ENCODE results near the gene CA10. TPM values are rescaled to one million over a fixed set of nuclear protein-coding genes. Genes with fewer than 3 reads are reported as not detected.
A peak's percentile ranks its signal among the peaks of the same experiment; 100 is the strongest.

CA10 gene
- total RNA-seq, 1 donor: not detected

DNA sequence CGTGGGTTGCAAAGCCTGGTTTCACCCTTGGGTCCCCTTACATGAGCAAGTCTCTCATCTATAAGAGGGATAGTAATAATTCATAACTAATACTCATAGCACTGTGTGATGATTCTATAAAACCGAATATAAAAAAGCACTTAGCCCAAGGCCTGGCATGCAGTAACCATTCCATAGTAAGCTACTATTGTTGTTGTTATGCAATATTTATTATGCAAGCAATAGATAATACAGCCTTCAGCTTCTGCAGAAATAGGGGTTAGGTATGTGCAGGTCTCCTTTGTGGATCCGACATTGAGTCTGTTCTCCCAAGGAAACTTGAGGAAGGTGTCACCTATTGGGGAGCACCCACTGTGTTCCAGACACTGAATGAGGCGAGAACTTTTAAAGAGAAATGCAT, 497.1 kb downstream of the CA10 start:
- DNase-seq (ENCODE audit: low read depth in 2 of 3, low spot score in 2 of 3): no peak

DNA sequence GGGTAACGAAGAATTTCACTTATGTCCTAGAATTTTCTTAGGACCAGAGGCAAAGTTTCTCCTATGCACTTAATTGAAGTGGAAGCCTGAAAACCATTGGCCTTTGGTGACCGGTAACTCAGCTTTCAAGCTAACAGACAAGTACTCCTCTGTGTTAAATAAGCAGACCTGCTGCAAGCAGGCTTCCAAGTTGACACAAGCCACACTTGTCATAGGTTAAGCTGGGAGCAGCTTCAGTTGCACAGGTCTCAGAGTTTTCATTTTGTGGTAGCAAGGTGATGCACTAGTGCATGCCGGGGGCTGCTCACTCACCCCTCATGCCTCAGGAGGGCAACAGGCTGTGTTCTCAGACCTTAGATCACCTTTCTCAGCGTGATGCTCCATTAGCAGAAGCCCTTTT, 498.2 kb downstream of the CA10 start:
- DNase-seq (ENCODE audit: low read depth in 2 of 3, low spot score in 2 of 3): no peak

DNA sequence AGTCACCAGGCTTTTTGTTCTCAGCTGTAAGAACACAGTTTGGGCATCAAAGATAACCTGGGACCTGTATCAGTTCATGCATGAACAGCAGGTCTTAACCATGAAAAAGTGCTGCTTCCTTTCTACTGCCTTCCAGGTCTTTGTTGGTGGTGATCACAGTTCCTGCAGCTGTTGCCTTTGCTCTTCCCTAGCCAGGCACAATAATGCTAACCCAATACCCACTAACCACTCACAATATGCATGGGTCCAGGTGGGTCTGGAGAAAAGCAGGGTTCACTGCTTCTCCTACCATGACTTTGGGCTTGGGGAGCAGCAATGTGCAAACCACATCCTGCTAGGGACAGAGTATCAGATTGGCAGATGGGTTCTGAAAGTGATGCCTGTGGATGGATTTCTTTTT, 501.3 kb downstream of the CA10 start:
- no peak for DNase-seq (ENCODE audit: low read depth in 2 of 3, low spot score in 2 of 3)

DNA sequence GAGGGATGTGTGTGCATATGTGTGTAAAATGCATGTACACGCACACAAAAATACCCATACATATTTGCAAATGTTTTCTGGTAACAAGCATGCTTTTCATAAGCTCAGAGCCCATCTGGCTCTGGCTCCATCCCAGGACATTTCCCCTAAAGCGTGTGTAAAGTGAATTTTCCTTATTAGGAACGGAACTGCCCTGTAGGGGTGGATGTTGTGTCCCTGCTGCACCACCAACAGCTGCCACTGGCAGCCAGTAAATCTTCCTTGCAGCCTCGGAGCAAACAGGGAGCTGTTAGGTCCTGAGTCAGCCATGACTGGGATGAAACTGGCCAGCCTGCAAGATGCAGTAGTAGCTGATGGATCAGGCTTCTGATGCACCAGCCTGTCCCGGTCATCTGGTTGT, 504.6 kb downstream of the CA10 start:
- DNase-seq (ENCODE audit: low read depth in 2 of 3, low spot score in 2 of 3): no peak

DNA sequence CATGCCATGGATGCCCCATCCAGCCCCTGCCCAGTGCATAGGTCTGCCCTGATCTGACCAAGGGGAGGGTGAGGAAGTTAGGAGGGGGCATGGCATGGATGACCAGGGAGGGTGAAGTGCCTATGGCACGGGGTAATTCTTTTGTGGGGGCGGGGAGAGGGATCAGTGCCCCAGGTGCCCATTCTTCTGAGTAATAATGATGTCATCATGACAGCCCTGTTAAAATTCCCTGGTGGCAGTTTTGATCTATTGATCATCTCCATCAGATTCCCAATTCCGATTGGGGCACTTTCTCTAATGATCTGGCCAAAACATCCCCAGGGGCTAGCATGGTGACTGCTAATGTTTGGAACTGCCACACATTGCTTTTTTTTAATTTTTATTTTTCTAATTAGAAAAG, 506.0 kb downstream of the CA10 start:
- no peak for DNase-seq (ENCODE audit: low read depth in 2 of 3, low spot score in 2 of 3)

DNA sequence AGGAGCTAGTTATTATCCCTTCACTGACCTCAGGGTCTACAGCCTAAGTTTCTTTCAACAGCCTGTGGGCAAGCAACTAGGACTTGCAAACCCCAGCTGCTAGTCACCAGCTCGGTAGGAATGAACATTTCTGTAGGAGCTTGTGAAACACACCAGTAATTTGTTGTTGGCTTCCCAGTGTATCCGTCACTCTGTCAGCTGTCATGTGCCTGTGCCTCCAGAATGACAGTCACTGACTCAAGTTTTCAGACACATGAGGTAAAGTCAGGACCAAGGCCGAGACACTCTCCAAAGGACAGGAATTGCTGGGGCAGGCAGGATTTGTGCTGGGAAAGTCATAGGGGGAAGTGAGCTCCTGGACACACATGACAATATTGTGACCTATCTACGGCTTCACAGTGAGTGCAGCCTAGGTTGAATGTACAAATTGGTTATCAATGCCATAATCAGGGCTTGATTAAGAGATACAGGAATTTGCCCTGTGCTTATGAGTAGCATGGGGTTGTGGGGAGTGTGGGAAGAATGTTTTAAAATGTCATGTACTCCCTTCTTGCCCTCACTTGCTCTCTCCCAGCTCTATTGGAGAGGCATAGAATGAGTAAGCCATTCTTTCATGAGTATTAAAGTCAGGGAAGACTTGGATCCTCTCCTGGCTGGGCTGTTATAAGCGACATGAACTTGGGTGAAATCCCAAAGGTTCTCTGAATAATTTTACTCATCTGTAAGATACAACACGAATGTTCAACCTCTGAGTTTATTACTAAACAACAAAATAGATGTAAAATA, 506.8 kb downstream of the CA10 start:
- no peak for DNase-seq (ENCODE audit: low read depth in 2 of 3, low spot score in 2 of 3)

DNA sequence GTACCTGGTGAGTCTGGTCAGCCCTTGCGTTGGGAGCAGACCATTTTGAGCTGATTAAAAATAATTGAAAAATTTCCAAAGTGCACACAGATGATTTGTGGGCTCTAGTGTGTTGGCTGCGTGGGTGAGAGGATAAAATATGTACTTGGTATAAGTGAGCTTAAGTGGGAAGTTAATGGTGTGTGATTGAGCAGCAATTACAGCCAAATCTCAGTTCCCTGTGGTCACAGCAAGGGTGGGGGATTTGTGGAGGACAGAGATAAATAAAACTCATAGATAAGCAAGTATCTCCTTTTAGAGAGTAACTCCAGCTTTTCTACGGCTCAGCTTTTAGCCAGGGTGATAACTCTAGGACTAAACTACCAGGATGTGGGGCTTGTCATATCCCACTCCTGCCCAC, 507.7 kb downstream of the CA10 start:
- no peak for DNase-seq (ENCODE audit: low read depth in 2 of 3, low spot score in 2 of 3)

DNA sequence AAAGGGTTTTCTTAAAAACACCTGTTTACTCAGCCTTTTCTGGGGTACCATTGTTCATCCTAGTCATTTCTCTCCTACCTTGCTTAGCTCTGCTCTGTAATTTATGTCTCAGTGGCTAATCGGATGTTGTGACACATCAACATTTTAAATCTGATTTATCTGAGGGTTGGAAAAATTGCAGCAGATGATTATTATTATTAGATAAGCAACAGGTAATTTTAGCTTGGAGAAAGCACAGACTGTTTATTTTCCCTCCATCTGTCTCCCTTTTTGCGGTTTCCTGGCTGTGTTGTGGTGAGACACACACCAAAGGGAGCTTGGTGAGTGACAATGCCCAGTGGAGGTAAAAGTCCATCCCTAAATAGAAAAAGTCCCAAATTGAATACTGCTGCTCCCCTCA, 508.3 kb downstream of the CA10 start:
- DNase-seq (ENCODE audit: low read depth in 2 of 3, low spot score in 2 of 3): no peak

DNA sequence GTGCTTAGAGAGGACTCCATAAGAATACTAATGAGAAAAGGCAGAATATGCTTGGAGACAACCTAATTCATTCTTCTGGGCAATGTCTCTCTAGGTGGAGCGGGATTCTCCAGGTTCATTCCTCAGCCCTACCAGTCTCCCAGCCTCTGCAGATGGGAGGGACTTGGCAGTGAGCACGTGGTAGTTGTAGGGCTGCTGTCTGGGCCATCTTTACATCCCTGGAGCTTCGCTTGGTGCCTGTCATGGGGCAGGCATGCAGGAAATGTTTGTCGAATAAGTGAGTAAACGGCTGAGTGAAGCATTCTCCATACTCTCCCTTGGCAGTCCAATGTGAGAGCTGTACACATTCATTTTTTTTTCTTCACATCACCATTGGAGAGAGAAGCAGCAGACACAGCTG, 510.7 kb downstream of the CA10 start:
- no peak for DNase-seq (ENCODE audit: low read depth in 2 of 3, low spot score in 2 of 3)

DNA sequence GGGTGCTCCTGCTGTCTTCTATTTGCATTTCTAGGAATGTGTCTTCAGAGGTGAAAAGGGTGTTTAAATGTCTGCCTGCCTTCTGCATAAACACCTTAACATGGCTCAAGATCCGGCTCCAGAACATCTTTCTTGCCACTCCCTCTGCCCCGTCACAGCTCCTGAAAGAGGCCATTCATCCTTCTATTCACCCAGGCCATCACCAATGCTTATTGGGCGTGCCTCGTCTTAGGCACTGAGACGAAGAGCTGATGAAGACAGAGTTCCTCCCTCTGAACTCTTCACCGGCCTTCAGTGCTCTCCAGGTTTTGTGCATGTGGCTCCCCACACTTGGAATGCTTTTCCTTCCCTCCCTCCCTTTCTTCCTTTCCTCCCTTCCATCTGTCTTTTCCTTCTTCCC, 511.4 kb downstream of the CA10 start:
- no peak for DNase-seq (ENCODE audit: low read depth in 2 of 3, low spot score in 2 of 3)

DNA sequence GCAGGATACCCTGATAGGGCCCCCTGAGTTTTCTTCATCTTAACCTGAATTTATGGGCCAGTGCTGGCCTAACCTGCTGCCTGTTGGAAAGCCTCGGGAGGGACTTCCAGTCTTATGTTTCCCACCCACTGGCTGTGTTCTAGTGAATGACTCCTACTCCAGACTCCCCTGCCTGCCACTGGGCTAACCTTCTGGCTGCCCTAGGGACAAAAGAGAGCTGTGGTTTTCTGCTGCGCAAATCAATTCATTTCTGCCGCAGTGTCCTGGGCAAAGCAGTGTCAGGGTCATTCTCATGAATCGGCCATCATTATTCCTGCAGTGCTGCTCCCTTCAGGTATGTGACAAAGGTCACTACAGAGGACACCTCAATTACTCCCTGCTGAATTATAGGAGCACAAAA, 512.0 kb downstream of the CA10 start:
- no peak for DNase-seq (ENCODE audit: low read depth in 2 of 3, low spot score in 2 of 3)

DNA sequence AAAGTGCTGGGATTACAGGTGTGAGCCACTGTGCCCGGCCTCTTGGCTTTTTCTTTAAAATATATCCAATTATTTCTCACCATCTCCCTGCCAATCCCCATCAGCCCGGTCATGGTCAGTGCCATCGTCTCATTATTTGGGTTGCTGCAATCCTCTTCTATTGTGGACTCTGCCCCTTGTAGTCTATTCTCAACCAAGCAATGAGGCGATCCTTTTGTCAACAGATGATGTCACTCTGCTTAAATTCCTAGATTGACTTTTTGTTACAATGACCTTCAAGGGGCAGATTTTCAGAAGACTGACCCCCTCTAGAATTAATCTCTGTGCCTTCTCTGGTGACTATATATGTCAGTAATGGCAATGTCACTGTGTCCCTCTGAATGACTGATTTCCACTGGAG, 513.5 kb downstream of the CA10 start:
- no peak for DNase-seq (ENCODE audit: low read depth in 2 of 3, low spot score in 2 of 3)

DNA sequence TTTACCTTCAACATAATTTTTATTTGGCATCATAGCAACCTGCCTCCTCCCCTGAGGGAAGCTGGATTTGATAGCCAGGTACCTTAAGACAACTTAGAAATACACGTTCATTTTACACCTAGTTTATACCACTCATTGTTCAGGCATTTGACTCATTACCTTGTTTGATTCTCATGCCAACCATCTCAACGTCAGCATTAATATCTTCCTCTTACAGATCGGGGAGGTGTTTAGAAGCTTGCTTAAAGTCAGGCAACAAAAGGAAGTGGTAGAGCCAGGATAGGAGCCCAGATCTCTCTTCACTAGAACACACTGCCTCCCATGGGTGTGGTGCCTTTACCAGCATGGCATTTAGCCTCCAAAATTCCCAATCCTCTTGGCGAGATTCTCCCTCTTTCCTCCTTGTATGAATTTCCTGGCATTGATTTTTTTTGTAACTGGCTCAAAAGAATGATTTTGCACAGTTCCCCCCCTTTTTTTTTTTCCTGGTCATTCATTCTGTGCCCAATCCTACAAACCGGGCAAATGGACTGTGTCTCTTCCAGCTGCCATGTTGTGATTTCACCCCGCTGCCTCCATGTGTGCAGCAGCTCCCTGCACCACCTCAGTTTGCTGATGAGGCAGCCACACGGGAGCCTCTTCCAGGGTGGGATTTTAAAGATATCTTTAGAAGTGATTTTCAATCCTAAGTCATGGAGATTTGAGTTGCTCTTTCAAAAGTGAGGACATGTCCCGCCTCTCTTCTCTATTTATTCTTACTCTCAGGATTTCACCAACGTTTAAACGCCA, 514.6 kb downstream of the CA10 start:
- no peak for DNase-seq (ENCODE audit: low read depth in 2 of 3, low spot score in 2 of 3)

DNA sequence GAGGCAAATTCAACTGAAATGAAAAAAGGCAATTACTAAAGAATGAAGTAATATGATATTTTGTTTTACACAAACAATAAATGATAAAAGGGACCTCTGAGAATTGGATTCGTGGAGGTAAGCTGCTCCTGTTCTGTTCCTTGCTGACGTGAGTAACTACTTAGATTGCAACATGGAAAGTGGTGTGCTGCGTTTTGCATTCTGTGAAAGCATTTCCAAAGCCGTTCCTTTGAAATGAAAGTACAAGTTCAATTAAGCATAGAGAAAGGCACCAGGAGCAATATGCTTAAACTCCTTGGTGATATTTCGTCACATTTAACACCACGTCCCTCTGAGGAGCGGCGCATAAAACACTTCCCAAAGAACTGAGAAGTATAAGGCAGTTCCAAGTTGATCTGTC, 516.5 kb downstream of the CA10 start:
- DNase-seq (ENCODE audit: low read depth in 2 of 3, low spot score in 2 of 3): no peak

DNA sequence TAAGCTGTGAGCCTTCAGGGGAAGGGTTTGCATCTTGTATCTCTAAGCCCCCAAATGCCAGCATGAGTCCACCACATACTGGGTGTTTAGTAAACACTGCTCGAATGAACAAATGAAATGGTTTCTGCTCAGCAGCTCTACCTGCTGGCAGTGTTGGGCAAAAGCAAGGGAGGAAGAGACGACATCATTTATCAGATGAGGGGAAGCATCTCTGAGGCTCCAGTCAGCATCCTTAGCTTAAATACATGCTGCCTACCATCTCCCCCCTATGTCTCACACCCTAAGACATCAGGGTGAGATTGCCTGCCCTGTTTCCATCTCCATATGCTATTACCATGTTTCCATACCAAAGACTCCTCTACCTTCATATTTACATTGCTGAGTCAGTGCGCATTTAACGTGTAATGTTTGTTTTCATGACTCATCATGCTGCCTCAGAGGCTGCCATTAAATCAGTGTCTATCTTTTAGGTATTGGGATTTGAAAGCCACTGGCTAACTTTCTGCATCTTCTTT, 518.3 kb downstream of the CA10 start:
- peak in 2 of 3 donors; percentile 12 to 17 for DNase-seq (ENCODE audit: low read depth in 2 of 3, low spot score in 2 of 3)

DNA sequence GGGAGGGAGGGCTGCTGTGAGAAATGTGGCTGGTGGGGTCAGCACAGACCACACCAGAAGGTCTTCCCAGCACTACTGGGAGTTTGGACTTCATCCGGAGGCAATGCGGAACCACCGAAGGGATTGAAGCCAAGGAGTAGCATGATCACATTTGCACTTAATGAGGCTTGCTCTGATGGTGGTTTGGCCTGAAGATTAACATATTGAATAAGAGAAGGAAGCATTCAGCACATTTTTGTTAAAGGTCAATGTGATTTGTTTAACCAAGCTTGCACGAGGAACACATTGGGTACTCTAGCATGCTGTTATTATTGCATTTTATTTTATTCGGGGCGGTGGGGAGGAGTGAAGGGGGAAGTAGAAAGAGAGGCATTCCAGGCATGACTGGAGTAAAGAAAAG, 519.5 kb downstream of the CA10 start:
- DNase-seq (ENCODE audit: low read depth in 2 of 3, low spot score in 2 of 3): no peak

DNA sequence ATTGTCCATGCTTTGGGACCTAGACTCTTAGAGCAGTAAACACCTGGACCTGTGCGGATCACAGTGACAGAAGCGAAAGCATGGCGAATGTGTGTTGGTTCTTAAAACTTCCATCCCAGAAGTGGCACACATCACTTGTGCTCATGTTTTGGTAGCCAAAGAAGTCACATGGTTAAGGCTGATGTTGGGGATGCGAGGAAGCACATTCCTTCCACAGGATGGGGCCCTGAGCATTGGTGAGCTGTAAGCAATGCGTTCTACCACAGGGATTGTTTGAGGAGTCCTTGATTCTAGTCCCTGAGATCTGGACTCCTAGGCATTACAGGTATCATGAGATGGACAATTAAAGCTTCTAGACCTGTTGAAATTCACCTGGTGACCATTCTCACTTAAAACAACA, 522.2 kb downstream of the CA10 start:
- no peak for DNase-seq (ENCODE audit: low read depth in 2 of 3, low spot score in 2 of 3)

DNA sequence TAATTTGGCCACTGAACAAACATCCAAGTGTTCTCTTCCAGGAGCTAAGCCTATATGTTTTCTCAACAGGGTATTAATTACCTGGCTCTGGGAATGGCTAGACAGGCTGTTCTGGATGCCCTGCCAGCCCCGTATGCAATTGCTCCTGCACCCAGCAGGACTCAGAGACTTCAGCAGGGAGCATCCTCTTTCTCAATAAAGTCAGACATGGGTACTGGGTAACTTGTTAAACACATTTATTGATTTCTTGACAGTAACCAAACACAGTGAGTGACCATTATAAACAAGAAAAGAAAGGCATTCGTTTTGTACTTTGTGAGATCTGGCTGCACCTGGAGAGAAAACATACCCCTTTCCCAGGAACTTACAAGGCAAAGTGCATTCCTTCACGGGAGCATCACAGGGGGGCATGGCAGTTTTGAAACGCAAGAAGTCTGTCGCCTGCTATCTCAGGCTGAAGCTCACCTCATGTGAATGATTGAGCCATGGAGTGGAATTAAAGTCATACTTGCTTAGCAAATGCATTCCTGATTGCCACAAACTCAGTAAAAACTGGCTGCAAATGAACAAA, 528.3 kb downstream of the CA10 start:
- DNase-seq (ENCODE audit: low read depth in 2 of 3, low spot score in 2 of 3): no peak

DNA sequence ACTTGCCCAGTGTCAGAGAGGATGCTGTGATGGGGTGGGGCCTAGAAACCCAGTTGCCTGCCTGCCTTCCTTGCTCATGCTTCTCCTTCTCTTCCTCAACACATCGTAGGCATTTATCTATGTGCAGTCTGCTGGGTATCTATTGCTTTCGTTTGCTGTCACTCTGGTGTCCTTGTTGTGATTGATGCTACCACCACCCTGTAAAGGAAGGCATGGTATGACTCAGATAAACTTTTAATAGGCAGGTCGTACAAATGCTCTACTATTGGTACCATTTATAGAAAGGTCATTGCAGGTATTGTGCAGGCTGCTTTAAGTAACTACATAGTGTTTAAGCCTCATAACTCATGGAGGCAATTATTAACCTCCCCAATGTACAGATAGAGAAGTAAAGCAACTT, 529.3 kb downstream of the CA10 start:
- DNase-seq (ENCODE audit: low read depth in 2 of 3, low spot score in 2 of 3): no peak

DNA sequence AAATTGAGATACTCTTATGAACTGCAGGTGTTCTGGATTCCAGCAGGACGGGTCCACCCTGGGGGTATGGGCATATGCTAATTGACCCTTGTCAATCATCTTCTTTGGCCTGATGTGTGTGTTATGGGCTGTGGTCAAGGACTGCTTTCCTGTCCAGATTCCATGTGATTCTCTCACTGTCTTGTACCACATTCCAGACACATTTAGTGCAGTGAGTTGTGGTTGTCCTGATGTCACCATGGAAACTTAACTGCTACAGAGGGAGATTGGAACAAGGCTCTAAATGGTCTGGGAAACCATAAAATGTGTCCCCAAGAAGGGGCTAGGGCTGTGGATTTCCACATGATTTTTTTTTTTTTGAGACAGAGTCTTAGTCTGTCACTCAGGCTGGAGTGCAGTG, 530.7 kb downstream of the CA10 start:
- DNase-seq (ENCODE audit: low read depth in 2 of 3, low spot score in 2 of 3): no peak

DNA sequence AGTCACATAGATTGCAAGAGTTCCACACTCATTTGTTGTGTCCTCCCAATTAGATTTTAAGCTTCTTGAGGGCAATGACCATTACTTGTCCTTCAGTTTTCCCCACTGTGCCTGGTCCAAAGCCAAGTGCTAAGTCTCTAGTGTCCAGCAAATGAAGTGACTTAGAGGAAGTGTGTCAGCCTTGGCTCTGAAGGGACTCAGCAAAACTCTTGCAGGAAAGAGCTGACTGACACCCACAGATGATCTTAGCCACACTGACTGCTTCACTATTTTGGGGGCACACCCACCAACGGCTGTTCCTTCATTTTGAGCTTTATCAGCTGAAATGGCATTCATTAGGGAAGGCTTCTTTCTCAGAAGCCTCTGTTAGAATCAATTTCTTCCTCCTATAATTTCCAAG, 540.0 kb downstream of the CA10 start:
- no peak for DNase-seq (ENCODE audit: low read depth in 2 of 3, low spot score in 2 of 3)

DNA sequence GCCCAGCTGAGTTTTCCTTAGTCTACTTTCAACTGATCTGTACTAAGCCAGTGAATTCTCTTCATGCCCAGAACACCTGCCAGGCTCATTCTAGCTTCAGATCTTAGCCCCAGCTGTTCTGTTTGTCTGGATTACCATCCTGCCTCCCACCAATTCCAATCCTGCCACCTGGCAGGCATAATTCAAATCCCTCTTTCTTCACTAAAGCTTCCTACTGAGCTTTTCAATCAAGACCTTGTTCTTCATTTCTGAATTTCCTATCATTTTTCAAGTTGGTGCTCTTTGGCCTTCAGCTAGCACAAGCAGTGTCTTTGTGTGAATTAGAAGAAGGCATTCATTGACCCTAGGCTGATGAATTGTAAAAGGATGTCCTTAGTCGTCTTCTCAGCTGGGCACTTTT, 540.5 kb downstream of the CA10 start:
- no peak for DNase-seq (ENCODE audit: low read depth in 2 of 3, low spot score in 2 of 3)
